Measurements from ENCODE around the gene ADAMTSL4. TPM values are rescaled to one million over a fixed set of nuclear protein-coding genes. Genes with fewer than 3 reads are reported as not detected.

The ADAMTSL4 gene
- total and polyA plus RNA-seq, 9 of the 15 experiments (the other 6 are each of a cell fraction or from before 2014, with no cell fraction given): 12.7 to 212 (median 35.6) TPM

GRCh38 chr1:150548632-150549495, at the start of gene ADAMTSL4 (continued):
- TF ChIP-seq NR2C1 (IDR thresholded peaks at IDR 0.05) (no peak), NR2C1 (tag; IDR thresholded peaks at IDR 0.05) (0 out of 2 replicates have a peak, but pooled peaks have one; percentile 22), ZKSCAN3 (CRISPR knock-in tag; IDR thresholded peaks at IDR 0.05) (no peak), SRSF7 (optimal IDR thresholded peaks at IDR 0.05; ENCODE audit: low read depth, low read length) (no peak), TCF3 (CRISPR knock-in tag; IDR thresholded peaks at IDR 0.05) (0 out of 2 replicates have a peak, but pooled peaks have one; percentile 3), REST (IDR thresholded peaks at IDR 0.05; ENCODE audit: borderline replicate concordance) (peak; percentile 16; the same call in 1 of the 2 replicates), REST (CRISPR knock-in tag; IDR thresholded peaks at IDR 0.05; ENCODE audit: low read depth) (peak; percentile 59; the same call in 1 of the 2 replicates), HNRNPLL (IDR thresholded peaks at IDR 0.05; ENCODE audit: low read depth, low read length, poor library complexity, severe bottlenecking) (peak; percentile 39), ETV6 (IDR thresholded peaks at IDR 0.05; ENCODE audit: borderline replicate concordance in 1 of 2, low read depth in 2 of 2, low read length in 1 of 2) (no peak), ETV6 (CRISPR knock-in tag; IDR thresholded peaks at IDR 0.05; ENCODE audit: borderline replicate concordance) (0 out of 2 replicates have a peak, but pooled peaks have one; percentile 70), YY1 (IDR thresholded peaks at IDR 0.05; ENCODE audit: borderline replicate concordance in 1 of 3, control insufficient read depth in 1 of 3, extremely low read depth in 1 of 3, insufficient read depth in 3 of 3, insufficient read length in 1 of 3, insufficient replicate concordance in 2 of 3, low read depth in 1 of 3, low read length in 2 of 3) (peak in 2 of 3 experiments; percentile 62 to 81), ZNF511 (CRISPR knock-in tag; IDR thresholded peaks at IDR 0.05) (0 out of 2 replicates have a peak, but pooled peaks have one; percentile 24), NEUROD1 (IDR thresholded peaks at IDR 0.05; ENCODE audit: borderline replicate concordance, low read depth, low read length, partially characterized antibody) (no peak)

Measured in K562 (cell line).